Measurements from ENCODE around the gene IL12RB2.
A peak's percentile ranks its signal among the peaks of the same experiment; 100 is the strongest.

The IL12RB2 gene

GRCh38 chr1:67347688-67348472 lies 40.2 kb downstream of the IL12RB2 start:
- Mint-ChIP-seq H3K4me1 (ENCODE audit: low read depth) (peaks cover 33% of the 10 kb centered on the region), H3K27ac (no peak overlapping the region), H3K27me3 (no peaks in the 10 kb centered on the region), H3K9me3 (no peaks in the 10 kb centered on the region), H3K4me3 (no peak overlapping the region), H3K36me3 (ENCODE audit: low read depth) (peaks cover 92% of the 10 kb centered on the region)
- no peak for DNase-seq

GRCh38 chr1:67348586-67349252 lies 41.0 kb downstream of the IL12RB2 start:
- Mint-ChIP-seq H3K4me1 (ENCODE audit: low read depth) (peaks cover 27% of the 10 kb centered on the region), H3K36me3 (ENCODE audit: low read depth) (peaks cover 95% of the 10 kb centered on the region), H3K4me3 (no peak overlapping the region), H3K27ac (no peak overlapping the region), H3K9me3 (no peaks in the 10 kb centered on the region), H3K27me3 (no peaks in the 10 kb centered on the region)
- DNase-seq, result no peak

- peaks cover 96% of the 10 kb centered on the region for H3K36me3 Mint-ChIP-seq (ENCODE audit: low read depth)
Observed at GRCh38 chr1:67350783-67351182, 43.1 kb downstream of the IL12RB2 start.

GRCh38 chr1:67352211-67352610 lies 44.5 kb downstream of the IL12RB2 start:
- Mint-ChIP-seq H3K4me1 (ENCODE audit: low read depth) (peaks cover 46% of the 10 kb centered on the region), H3K4me3 (no peak overlapping the region), H3K27me3 (no peaks in the 10 kb centered on the region), H3K9me3 (no peaks in the 10 kb centered on the region), H3K36me3 (ENCODE audit: low read depth) (peaks cover 94% of the 10 kb centered on the region), H3K27ac (no peak overlapping the region)
- DNase-seq, result no peak

More at GRCh38 chr1:67350783-67351182, 43.1 kb downstream of the IL12RB2 start:
- H3K4me3 Mint-ChIP-seq, result no peak overlapping the region
- H3K9me3 Mint-ChIP-seq, result no peaks in the 10 kb centered on the region
- peaks cover 38% of the 10 kb centered on the region for H3K4me1 Mint-ChIP-seq (ENCODE audit: low read depth)
- H3K27ac Mint-ChIP-seq, result peak overlapping the region; percentile 60
- no peaks in the 10 kb centered on the region for H3K27me3 Mint-ChIP-seq
- no peak for DNase-seq

- DNase-seq, result no peak
- no peak overlapping the region for H3K4me3 Mint-ChIP-seq
- H3K27me3 Mint-ChIP-seq, result no peaks in the 10 kb centered on the region
- H3K9me3 Mint-ChIP-seq, result no peaks in the 10 kb centered on the region
- peaks cover 82% of the 10 kb centered on the region for H3K36me3 Mint-ChIP-seq (ENCODE audit: low read depth)
- peak overlapping the region; percentile 7 for H3K27ac Mint-ChIP-seq
- peaks cover 32% of the 10 kb centered on the region for H3K4me1 Mint-ChIP-seq (ENCODE audit: low read depth)
Observed at GRCh38 chr1:67355745-67356424, 48.2 kb downstream of the IL12RB2 start.

- Mint-ChIP-seq H3K27ac (no peak overlapping the region), H3K4me3 (no peak overlapping the region)
Observed at GRCh38 chr1:67359592-67359991, 51.9 kb downstream of the IL12RB2 start.

GRCh38 chr1:67361641-67362040 lies 54.0 kb downstream of the IL12RB2 start:
- Mint-ChIP-seq H3K27me3 (no peaks in the 10 kb centered on the region), H3K4me1 (ENCODE audit: low read depth) (peaks cover 30% of the 10 kb centered on the region), H3K27ac (no peak overlapping the region)

More at GRCh38 chr1:67359592-67359991, 51.9 kb downstream of the IL12RB2 start:
- no peak for DNase-seq
- no peaks in the 10 kb centered on the region for H3K9me3 Mint-ChIP-seq
- H3K4me1 Mint-ChIP-seq (ENCODE audit: low read depth), result peaks cover 35% of the 10 kb centered on the region
- H3K27me3 Mint-ChIP-seq, result no peaks in the 10 kb centered on the region
- peaks cover 70% of the 10 kb centered on the region for H3K36me3 Mint-ChIP-seq (ENCODE audit: low read depth)

GRCh38 chr1:67367370-67368045 lies 59.8 kb downstream of the IL12RB2 start:
- no peak for DNase-seq
- H3K9me3 Mint-ChIP-seq, result no peaks in the 10 kb centered on the region
- peak overlapping the region; percentile 32 for H3K27ac Mint-ChIP-seq
- H3K4me3 Mint-ChIP-seq, result no peak overlapping the region
- peaks cover 83% of the 10 kb centered on the region for H3K36me3 Mint-ChIP-seq (ENCODE audit: low read depth)
- peaks cover 14% of the 10 kb centered on the region for H3K4me1 Mint-ChIP-seq (ENCODE audit: low read depth)
- no peaks in the 10 kb centered on the region for H3K27me3 Mint-ChIP-seq

More at GRCh38 chr1:67361641-67362040, 54.0 kb downstream of the IL12RB2 start:
- DNase-seq, result no peak
- no peaks in the 10 kb centered on the region for H3K9me3 Mint-ChIP-seq
- H3K4me3 Mint-ChIP-seq, result no peak overlapping the region
- peaks cover 66% of the 10 kb centered on the region for H3K36me3 Mint-ChIP-seq (ENCODE audit: low read depth)

- DNase-seq, result no peak
- Mint-ChIP-seq H3K4me3 (no peak overlapping the region), H3K4me1 (ENCODE audit: low read depth) (peaks cover 14% of the 10 kb centered on the region), H3K9me3 (no peaks in the 10 kb centered on the region), H3K36me3 (ENCODE audit: low read depth) (peaks cover 85% of the 10 kb centered on the region), H3K27me3 (no peaks in the 10 kb centered on the region), H3K27ac (no peak overlapping the region)
Observed at GRCh38 chr1:67368046-67368514, 60.4 kb downstream of the IL12RB2 start.

GRCh38 chr1:67371043-67371442 lies 63.4 kb downstream of the IL12RB2 start:
- H3K27ac Mint-ChIP-seq, result no peak overlapping the region
- H3K9me3 Mint-ChIP-seq, result no peaks in the 10 kb centered on the region
- peaks cover 89% of the 10 kb centered on the region for H3K36me3 Mint-ChIP-seq (ENCODE audit: low read depth)
- no peak for DNase-seq
- H3K4me1 Mint-ChIP-seq (ENCODE audit: low read depth), result no peaks in the 10 kb centered on the region
- H3K4me3 Mint-ChIP-seq, result no peak overlapping the region
- H3K27me3 Mint-ChIP-seq, result no peaks in the 10 kb centered on the region

- Mint-ChIP-seq H3K4me3 (no peak overlapping the region), H3K4me1 (ENCODE audit: low read depth) (peaks cover 2% of the 10 kb centered on the region), H3K27me3 (no peaks in the 10 kb centered on the region), H3K36me3 (ENCODE audit: low read depth) (peaks cover 92% of the 10 kb centered on the region), H3K27ac (no peak overlapping the region), H3K9me3 (no peaks in the 10 kb centered on the region)
- no peak for DNase-seq
Observed at GRCh38 chr1:67371681-67372080, 64.0 kb downstream of the IL12RB2 start.

- H3K4me3 Mint-ChIP-seq, result no peak overlapping the region
- no peaks in the 10 kb centered on the region for H3K27me3 Mint-ChIP-seq
- no peak overlapping the region for H3K27ac Mint-ChIP-seq
- H3K9me3 Mint-ChIP-seq, result no peaks in the 10 kb centered on the region
- DNase-seq, result no peak
- H3K36me3 Mint-ChIP-seq (ENCODE audit: low read depth), result peaks cover 92% of the 10 kb centered on the region
- peaks cover 4% of the 10 kb centered on the region for H3K4me1 Mint-ChIP-seq (ENCODE audit: low read depth)
Observed at GRCh38 chr1:67372136-67372535, 64.5 kb downstream of the IL12RB2 start.

GRCh38 chr1:67372898-67373297 lies 65.2 kb downstream of the IL12RB2 start:
- H3K36me3 Mint-ChIP-seq (ENCODE audit: low read depth), result peaks cover 94% of the 10 kb centered on the region
- no peak overlapping the region for H3K27ac Mint-ChIP-seq
- no peak for DNase-seq
- no peaks in the 10 kb centered on the region for H3K27me3 Mint-ChIP-seq
- H3K4me1 Mint-ChIP-seq (ENCODE audit: low read depth), result peaks cover 7% of the 10 kb centered on the region
- H3K4me3 Mint-ChIP-seq, result no peak overlapping the region
- no peaks in the 10 kb centered on the region for H3K9me3 Mint-ChIP-seq

- Mint-ChIP-seq H3K27ac (peak overlapping the region; percentile 12), H3K36me3 (ENCODE audit: low read depth) (peaks cover 94% of the 10 kb centered on the region), H3K27me3 (no peaks in the 10 kb centered on the region), H3K4me1 (ENCODE audit: low read depth) (peaks cover 7% of the 10 kb centered on the region), H3K9me3 (no peaks in the 10 kb centered on the region), H3K4me3 (no peak overlapping the region)
- no peak for DNase-seq
Observed at GRCh38 chr1:67376381-67376780, 68.7 kb downstream of the IL12RB2 start.
